Measurements from ENCODE around the gene FGF3. TPM values are rescaled to one million over a fixed set of nuclear protein-coding genes. Genes with fewer than 3 reads are reported as not detected.

Gene FGF3
- polyA plus RNA-seq, 1 donor from 2014 or later = 3.7 TPM

GRCh38 chr11:69825941-69826340, 6.7 kb upstream of the FGF3 start:
- no peaks in the 10 kb centered on the region for H3K9me2 ChIP-seq (ENCODE audit: insufficient read depth, low read length)
- no peak overlapping the region for H3K27ac ChIP-seq (ENCODE audit: low read length)
- H3K36me3 ChIP-seq (ENCODE audit: insufficient read depth, low read length) = no peaks in the 10 kb centered on the region
- no peak overlapping the region for H3K9ac ChIP-seq (ENCODE audit: low read length)
- H3K4me3 ChIP-seq (ENCODE audit: low read length) = no peak overlapping the region
- no peaks in the 10 kb centered on the region for H3K9me3 ChIP-seq (ENCODE audit: low read length)
- no peaks in the 10 kb centered on the region for H4K20me1 ChIP-seq (ENCODE audit: insufficient read depth)
- H3F3A ChIP-seq (ENCODE audit: insufficient read depth, low read length, poor library complexity, severe bottlenecking) = no peaks in the 10 kb centered on the region
- TF ChIP-seq MXI1 (conservative IDR thresholded peaks at IDR 0.05; ENCODE audit: poor library complexity, severe bottlenecking) (no peak), RAD21 (conservative IDR thresholded peaks at IDR 0.05) (no peak), SMC3 (conservative IDR thresholded peaks at IDR 0.05; ENCODE audit: poor library complexity) (no peak)
- H3K79me2 ChIP-seq (replicated peaks; ENCODE audit: insufficient read depth, low read length) = no peaks in the 10 kb centered on the region
- no peak overlapping the region for H2AFZ ChIP-seq (ENCODE audit: low read depth, low read length)
- no peak overlapping the region for H3K4me2 ChIP-seq (ENCODE audit: low read length)
- peaks cover 13% of the 10 kb centered on the region for H3K27me3 ChIP-seq (ENCODE audit: insufficient read depth, low read depth, low read length)

GRCh38 chr11:69825037-69825834, 6.0 kb upstream of the FGF3 start:
- H3K9ac ChIP-seq (ENCODE audit: low read length) = no peak overlapping the region
- no peaks in the 10 kb centered on the region for H3K79me2 ChIP-seq (replicated peaks; ENCODE audit: insufficient read depth, low read length)
- no peaks in the 10 kb centered on the region for H4K20me1 ChIP-seq (ENCODE audit: insufficient read depth)
- H3K4me2 ChIP-seq (ENCODE audit: low read length) = no peak overlapping the region
- no peak overlapping the region for H3K4me3 ChIP-seq (ENCODE audit: low read length)
- no peak overlapping the region for H3K27ac ChIP-seq (ENCODE audit: low read length)
- H2AFZ ChIP-seq (ENCODE audit: low read depth, low read length) = no peak overlapping the region
- no peaks in the 10 kb centered on the region for H3K36me3 ChIP-seq (ENCODE audit: insufficient read depth, low read length)
- H3K9me3 ChIP-seq (ENCODE audit: low read length) = no peaks in the 10 kb centered on the region
- H3F3A ChIP-seq (ENCODE audit: insufficient read depth, low read length, poor library complexity, severe bottlenecking) = no peaks in the 10 kb centered on the region
- TF ChIP-seq EZH2 (IDR thresholded peaks at IDR 0.05; ENCODE audit: borderline replicate concordance, insufficient read depth, low read length, poor library complexity, severe bottlenecking) = no peak
- no peak for TF ChIP-seq TAF1 (IDR thresholded peaks at IDR 0.05; ENCODE audit: low read depth)
- no peak for TF ChIP-seq CTCF (IDR thresholded peaks at IDR 0.05; ENCODE audit: poor library complexity, severe bottlenecking)
- no peak for TF ChIP-seq REST (IDR thresholded peaks at IDR 0.05; ENCODE audit: borderline replicate concordance)
- TF ChIP-seq MXI1 (conservative IDR thresholded peaks at IDR 0.05; ENCODE audit: poor library complexity, severe bottlenecking) = no peak
- TF ChIP-seq EP300 (conservative IDR thresholded peaks at IDR 0.05; ENCODE audit: poor library complexity, severe bottlenecking) = no peak
- TF ChIP-seq SMC3 (conservative IDR thresholded peaks at IDR 0.05; ENCODE audit: poor library complexity) = no peak
- no peak for TF ChIP-seq POLR2AphosphoS5 (IDR thresholded peaks at IDR 0.05)
- TF ChIP-seq RAD21 (conservative IDR thresholded peaks at IDR 0.05) = no peak
- peaks cover 20% of the 10 kb centered on the region for H3K27me3 ChIP-seq (ENCODE audit: insufficient read depth, low read depth, low read length)
- no peaks in the 10 kb centered on the region for H3K9me2 ChIP-seq (ENCODE audit: insufficient read depth, low read length)

Measured in neural cell (in vitro differentiated cells).